ENCODE measurements around the gene NGB.

DNA sequence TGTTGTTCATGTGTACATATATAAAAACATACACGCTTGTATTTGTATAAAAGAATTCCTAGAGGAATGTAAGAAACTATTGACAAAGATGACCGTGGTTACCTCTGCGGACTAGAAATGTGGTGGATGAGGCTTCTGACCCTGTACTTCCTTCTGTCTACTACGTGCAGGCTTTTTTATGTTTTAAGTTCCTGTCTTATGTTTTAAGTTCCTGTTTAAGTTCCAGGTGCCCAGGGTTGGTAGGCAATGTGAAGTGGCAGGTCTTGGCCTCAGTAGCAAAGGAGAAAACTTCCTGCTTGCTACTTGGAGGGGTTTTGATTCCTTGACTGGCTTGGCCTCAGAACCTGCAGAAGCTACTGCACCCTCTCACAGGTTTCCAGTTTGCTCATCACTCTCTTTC lies 38.1 kb upstream of the NGB start:
- TF ChIP-seq, protein P1, sequence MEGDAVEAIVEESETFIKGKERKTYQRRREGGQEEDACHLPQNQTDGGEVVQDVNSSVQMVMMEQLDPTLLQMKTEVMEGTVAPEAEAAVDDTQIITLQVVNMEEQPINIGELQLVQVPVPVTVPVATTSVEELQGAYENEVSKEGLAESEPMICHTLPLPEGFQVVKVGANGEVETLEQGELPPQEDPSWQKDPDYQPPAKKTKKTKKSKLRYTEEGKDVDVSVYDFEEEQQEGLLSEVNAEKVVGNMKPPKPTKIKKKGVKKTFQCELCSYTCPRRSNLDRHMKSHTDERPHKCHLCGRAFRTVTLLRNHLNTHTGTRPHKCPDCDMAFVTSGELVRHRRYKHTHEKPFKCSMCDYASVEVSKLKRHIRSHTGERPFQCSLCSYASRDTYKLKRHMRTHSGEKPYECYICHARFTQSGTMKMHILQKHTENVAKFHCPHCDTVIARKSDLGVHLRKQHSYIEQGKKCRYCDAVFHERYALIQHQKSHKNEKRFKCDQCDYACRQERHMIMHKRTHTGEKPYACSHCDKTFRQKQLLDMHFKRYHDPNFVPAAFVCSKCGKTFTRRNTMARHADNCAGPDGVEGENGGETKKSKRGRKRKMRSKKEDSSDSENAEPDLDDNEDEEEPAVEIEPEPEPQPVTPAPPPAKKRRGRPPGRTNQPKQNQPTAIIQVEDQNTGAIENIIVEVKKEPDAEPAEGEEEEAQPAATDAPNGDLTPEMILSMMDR (IDR thresholded peaks at IDR 0.05): no peak
- TF ChIP-seq POLR2A (IDR thresholded peaks at IDR 0.05): no peak
